ENCODE data around the gene GABRG3.

DNA sequence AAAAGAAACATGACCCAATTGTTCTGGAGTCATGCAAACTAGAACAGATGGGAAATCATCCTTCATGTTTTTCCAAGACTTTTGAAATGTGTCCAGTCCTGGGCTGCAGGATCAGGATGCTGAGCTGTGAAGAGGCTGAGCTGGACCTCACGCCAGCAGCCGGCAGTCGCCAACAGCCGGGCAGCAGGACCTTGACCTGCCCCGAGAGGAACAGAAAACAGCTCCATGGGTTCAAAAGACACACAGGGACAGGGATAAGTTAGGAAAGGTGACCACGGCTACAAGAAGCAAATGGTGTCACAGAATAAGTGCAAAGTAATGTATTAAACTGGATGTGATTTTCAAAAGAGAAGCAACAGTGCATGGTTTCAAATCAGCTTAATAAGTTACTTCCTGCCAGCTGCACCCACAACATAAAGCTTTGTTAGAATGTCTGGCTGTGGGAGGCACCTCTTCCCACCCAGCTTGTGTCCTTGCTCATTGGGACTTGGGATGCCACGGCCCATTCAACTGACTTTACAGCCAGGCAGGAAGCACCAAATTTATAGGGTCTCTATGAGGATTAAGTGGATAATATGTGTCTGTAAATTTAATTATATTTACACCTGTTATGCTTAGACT is 266.4 kb downstream of the GABRG3 start:
- TF ChIP-seq, protein P1, sequence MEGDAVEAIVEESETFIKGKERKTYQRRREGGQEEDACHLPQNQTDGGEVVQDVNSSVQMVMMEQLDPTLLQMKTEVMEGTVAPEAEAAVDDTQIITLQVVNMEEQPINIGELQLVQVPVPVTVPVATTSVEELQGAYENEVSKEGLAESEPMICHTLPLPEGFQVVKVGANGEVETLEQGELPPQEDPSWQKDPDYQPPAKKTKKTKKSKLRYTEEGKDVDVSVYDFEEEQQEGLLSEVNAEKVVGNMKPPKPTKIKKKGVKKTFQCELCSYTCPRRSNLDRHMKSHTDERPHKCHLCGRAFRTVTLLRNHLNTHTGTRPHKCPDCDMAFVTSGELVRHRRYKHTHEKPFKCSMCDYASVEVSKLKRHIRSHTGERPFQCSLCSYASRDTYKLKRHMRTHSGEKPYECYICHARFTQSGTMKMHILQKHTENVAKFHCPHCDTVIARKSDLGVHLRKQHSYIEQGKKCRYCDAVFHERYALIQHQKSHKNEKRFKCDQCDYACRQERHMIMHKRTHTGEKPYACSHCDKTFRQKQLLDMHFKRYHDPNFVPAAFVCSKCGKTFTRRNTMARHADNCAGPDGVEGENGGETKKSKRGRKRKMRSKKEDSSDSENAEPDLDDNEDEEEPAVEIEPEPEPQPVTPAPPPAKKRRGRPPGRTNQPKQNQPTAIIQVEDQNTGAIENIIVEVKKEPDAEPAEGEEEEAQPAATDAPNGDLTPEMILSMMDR (IDR thresholded peaks at IDR 0.05), result no peak
- no peak for TF ChIP-seq POLR2A (IDR thresholded peaks at IDR 0.05)

Measured in adrenal gland (tissue), 5 donors.